GM23248 (cell line): ENCODE results near the gene GPC1.

Source experiments
- EZH2 ChIP-seq: fragments of 200-600 bp; sonication (generic); IDR thresholded peaks from 2 replicates; pipeline ENCODE4 v1.6.1; 2018; ENCODE audit warnings: antibody characterized with exemption, mild to moderate bottlenecking; ENCODE audit not compliant: insufficient read depth, poor library complexity, severe bottlenecking
- EZH2phosphoT487 ChIP-seq: fragments of 200-600 bp; sonication (generic); IDR thresholded peaks from 2 replicates; pipeline ENCODE4 v1.6.1; 2018; ENCODE audit warnings: antibody characterized with exemption, moderate library complexity, mild to moderate bottlenecking, low read depth; ENCODE audit not compliant: insufficient read depth

- TF ChIP-seq EZH2phosphoT487, result no peak
- TF ChIP-seq EZH2, result no peak
These were observed 30.5 kb downstream of the GPC1 start for GRCh38 chr2:240465765-240466578.
